HCT116 (cell line): Measurements from ENCODE around the gene HYAL2. TPM values are rescaled to one million over a fixed set of nuclear protein-coding genes. Genes with fewer than 3 reads are reported as not detected.
A peak's percentile ranks its signal among the peaks of the same experiment; 100 is the strongest.

Experiments
- ATAC-seq: fragments of 200-7000 bp; cut with Tn5 transposase; 2 replicates; pipeline ENCODE4 v1.9.1; 2020; ENCODE audit warnings: mild to moderate bottlenecking, moderate library complexity
- BruUV-seq: library from RNA; stranded (reverse); fragments of 400-500 nt; replicated peaks from 2 replicates; lab custom pipeline; 2021; lab: Mats Ljungman, UMichigan
- CTCF ChIA-PET: fragments of 300-600 bp; sonication (Branson Sonifier 250); formaldehyde crosslinking; loops from one replicate; lab custom pipeline; 2021; ENCODE audit warnings: antibody characterized with exemption; lab: Charles Lee
- POLR2A ChIA-PET: fragments of 300-600, 350-600 bp; sonication (Branson Sonifier 250); formaldehyde crosslinking; loops from one replicate; lab custom pipeline; 2021; ENCODE audit warnings: antibody characterized with exemption; lab: Charles Lee
- RAD21 ChIA-PET, 2 experiments: fragments of 300-600 bp; sonication (Branson Sonifier 250); formaldehyde crosslinking; loops; one replicate each; lab custom pipeline; 2023; ENCODE audit warnings: low total read pairs in 2 of 2; ENCODE audit not compliant: uncharacterized antibody in 2 of 2, unreplicated experiment in 2 of 2, low non-redundant PET in 1 of 2; lab: Charles Lee
- DNase-seq: peaks from one replicate; pipeline ENCODE4 v3.0.0-alpha.2; 2010; ENCODE audit warnings: low read depth, low spot score
- H2AFZ ChIP-seq: fragments of 200-600 bp; shearing (Covaris generic), sonication (generic); 2 replicates; pipeline ENCODE4 v1.6.1; 2017; ENCODE audit warnings: low read depth, mixed run types, mixed read lengths, antibody characterized with exemption, low read length; ENCODE audit not compliant: poor library complexity, severe bottlenecking
- H3K27ac ChIP-seq: 2 replicates; pipeline ENCODE4 v1.5.1; 2012; ENCODE audit warnings: low read depth, low read length
- H3K27me3 ChIP-seq: fragments of 200-600 bp; sonication (generic); 2 replicates; pipeline ENCODE4 v1.6.1; 2016; ENCODE audit warnings: mixed run types, low read length, mixed read lengths; ENCODE audit not compliant: insufficient read depth
- H3K36me3 ChIP-seq, 2 experiments: fragments of 200-500 bp in 1 of 2; fragments of 200-600 bp in 1 of 2; sonication (Bioruptor generic) in 1 of 2; sonication (generic) in 1 of 2; 2 replicates each; pipeline versions ENCODE4 v1.5.1 to v1.6.1; 2014 to 2016; ENCODE audit warnings: low read length in 2 of 2, inconsistent platforms in 1 of 2, mixed read lengths in 1 of 2, mixed run types in 1 of 2; ENCODE audit not compliant: insufficient read depth in 2 of 2, control insufficient read depth in 1 of 2
- H3K4me1 ChIP-seq, 2 experiments: fragments of 200-600 bp in 1 of 2; sonication (generic) in 1 of 2; 2 replicates each; pipeline versions ENCODE4 v1.5.1 to v1.6.1; 2012 to 2017; ENCODE audit warnings: low read length in 2 of 2, inconsistent platforms in 1 of 2, mild to moderate bottlenecking in 1 of 2, mixed read lengths in 1 of 2, mixed run types in 1 of 2, moderate library complexity in 1 of 2; ENCODE audit not compliant: insufficient read depth in 2 of 2, control insufficient read depth in 1 of 2
- H3K4me2 ChIP-seq: fragments of 200-600 bp; sonication (generic); 2 replicates; pipeline ENCODE4 v1.6.1; 2017; ENCODE audit warnings: mixed run types, low read length, mixed read lengths
- H3K4me3 ChIP-seq, 2 experiments: fragments of 200-600 bp in 1 of 2; sonication (generic) in 1 of 2; replicated peaks in 1 of 2; 2 replicates each; pipeline ENCODE4 v1.5.1; 2011 to 2016; ENCODE audit warnings: low read length in 2 of 2, control low read depth in 1 of 2, low read depth in 1 of 2, mild to moderate bottlenecking in 1 of 2, mixed read lengths in 1 of 2, mixed run types in 1 of 2
- H3K79me2 ChIP-seq: fragments of 200-600 bp; sonication (generic); 2 replicates; pipeline ENCODE4 v1.6.1; 2017; ENCODE audit warnings: mild to moderate bottlenecking, mixed run types, low read length, moderate library complexity, mixed read lengths; ENCODE audit not compliant: insufficient read depth
- H3K9ac ChIP-seq: fragments of 200-600 bp; sonication (generic); 2 replicates; pipeline ENCODE4 v1.6.1; 2016; ENCODE audit warnings: low read length, mixed read lengths
- H3K9me2 ChIP-seq: fragments of 200-600 bp; sonication (generic), shearing (Covaris generic); 2 replicates; pipeline ENCODE4 v1.6.1; 2017; ENCODE audit warnings: mixed run types, mild to moderate bottlenecking, moderate library complexity; ENCODE audit not compliant: insufficient read depth
- H3K9me3 ChIP-seq, 2 experiments: fragments of 200-500 bp in 1 of 2; fragments of 200-600 bp in 1 of 2; sonication (Bioruptor generic) in 1 of 2; sonication (generic) in 1 of 2; 2 replicates each; pipeline ENCODE4 v1.6.1; 2014 to 2017; ENCODE audit warnings: low read length in 2 of 2, mixed read lengths in 2 of 2, inconsistent platforms in 1 of 2, low read depth in 1 of 2, mild to moderate bottlenecking in 1 of 2, mixed run types in 1 of 2, moderate library complexity in 1 of 2; ENCODE audit not compliant: control insufficient read depth in 1 of 2, insufficient read depth in 1 of 2
- H4K20me1 ChIP-seq: fragments of 200-600 bp; sonication (generic), shearing (Covaris generic); 2 replicates; pipeline ENCODE4 v1.6.1; 2017; ENCODE audit warnings: mixed run types, mild to moderate bottlenecking, moderate library complexity; ENCODE audit not compliant: insufficient read depth
- EGR1 ChIP-seq: IDR thresholded peaks from 2 replicates; pipeline ENCODE4 v1.6.1; 2012; ENCODE audit warnings: low read depth
- EZH2 ChIP-seq: fragments of 200-600 bp; sonication (generic); IDR thresholded peaks from 2 replicates; pipeline ENCODE4 v1.6.1; 2017; ENCODE audit warnings: antibody characterized with exemption, mixed run types
- POLR2A ChIP-seq: IDR thresholded peaks from 2 replicates; pipeline ENCODE4 v1.7.0; 2011; ENCODE audit warnings: borderline replicate concordance; ENCODE audit not compliant: insufficient read depth, insufficient read length; ENCODE audit errors: extremely low read depth
- POLR2AphosphoS5 ChIP-seq: IDR thresholded peaks from 2 replicates; pipeline ENCODE4 v1.6.1; 2011; ENCODE audit warnings: mild to moderate bottlenecking, low read depth, low read length, moderate library complexity
- RAD21 ChIP-seq: IDR thresholded peaks from 2 replicates; pipeline ENCODE4 v1.6.1; 2012; ENCODE audit warnings: low read depth, mild to moderate bottlenecking
- TCF7L2 ChIP-seq: IDR thresholded peaks from 2 replicates; pipeline ENCODE4 v1.7.0; 2011; ENCODE audit warnings: borderline replicate concordance, inconsistent platforms; ENCODE audit not compliant: insufficient read depth, insufficient read length; ENCODE audit errors: extremely low read depth
- ZFX ChIP-seq: fragments of 450-650 bp; IDR thresholded peaks from 2 replicates; pipeline ENCODE4 v1.6.1; 2017
- intact Hi-C: fragments of 100-400 bp; cut with micrococcal nuclease; formaldehyde crosslinking; loops from 2 replicates; pipeline ENCODE4 v1.10.0; 2022
- total RNA-seq: library from RNA; stranded (reverse); gene quantifications from one replicate; pipeline ENCODE4 v1.2.1, GENCODE V29; 2021; ENCODE audit not compliant: unreplicated experiment
- TF ChIP-seq, protein P1 (sequence below): IDR thresholded peaks from 2 replicates; pipeline ENCODE4 v1.6.1; 2011; ENCODE audit warnings: mild to moderate bottlenecking, low read length, moderate library complexity; ENCODE audit not compliant: insufficient replicate concordance; ENCODE audit errors: extremely low read depth
- TF ChIP-seq, protein P2 (sequence below): IDR thresholded peaks from 2 replicates; pipeline ENCODE4 v1.6.1; 2012

Gene HYAL2
- total RNA-seq, 1 experiment from 2014 or later = 42.2 TPM

DNA sequence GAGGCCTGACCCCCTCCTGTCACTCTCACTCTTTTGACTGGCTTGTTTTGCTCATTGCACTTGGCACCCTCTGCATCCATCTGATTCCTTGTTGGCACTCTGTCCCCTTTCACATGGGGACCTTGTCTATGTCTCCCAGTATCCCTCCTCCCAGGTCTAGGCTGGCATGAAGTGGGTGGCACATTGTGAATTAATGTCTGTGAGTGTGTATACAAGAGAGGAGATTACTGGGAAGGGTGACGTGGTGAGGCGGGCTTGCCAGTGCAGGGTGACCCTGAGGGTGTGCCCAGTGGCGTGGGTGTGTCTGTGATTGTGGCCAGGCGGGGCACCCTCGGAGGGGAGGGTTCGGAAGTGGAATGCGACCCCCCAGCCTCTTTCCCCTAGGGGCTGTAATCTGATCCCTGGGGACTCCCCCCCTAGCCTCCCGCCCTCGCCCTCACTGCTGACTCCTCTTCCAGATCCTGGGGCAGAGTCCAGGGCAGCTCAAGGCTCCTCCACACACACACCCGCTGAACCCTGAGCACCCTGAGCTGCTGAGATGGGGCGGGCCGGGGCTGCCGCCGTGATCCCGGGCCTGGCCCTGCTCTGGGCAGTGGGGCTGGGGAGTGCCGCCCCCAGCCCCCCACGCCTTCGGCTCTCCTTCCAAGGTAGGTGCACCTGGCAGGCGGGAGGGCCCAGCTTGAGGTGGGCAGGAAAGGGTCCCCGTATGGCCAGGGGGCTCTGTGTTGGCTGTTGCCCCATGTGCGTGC is 53.7 kb downstream of the HYAL2 start, which contains the start of gene SEMA3B:
Gene SEMA3B, plus strand, starts transcription at position 445 of the 749 bp plus-strand sequence. Its CDS starts 94 bp downstream, at position 539.
- peak within 1 kb of the TSS; percentile 47 to 53 for H3K4me3 ChIP-seq
- RAD21 ChIA-PET = interaction anchor here (0.8 to 1.5 kb wide), 2 partner anchors 9 to 42 kb away, joined by 3 to 6 read pairs; no protein-coding TSS in a partner anchor
- TF ChIP-seq, protein P1, sequence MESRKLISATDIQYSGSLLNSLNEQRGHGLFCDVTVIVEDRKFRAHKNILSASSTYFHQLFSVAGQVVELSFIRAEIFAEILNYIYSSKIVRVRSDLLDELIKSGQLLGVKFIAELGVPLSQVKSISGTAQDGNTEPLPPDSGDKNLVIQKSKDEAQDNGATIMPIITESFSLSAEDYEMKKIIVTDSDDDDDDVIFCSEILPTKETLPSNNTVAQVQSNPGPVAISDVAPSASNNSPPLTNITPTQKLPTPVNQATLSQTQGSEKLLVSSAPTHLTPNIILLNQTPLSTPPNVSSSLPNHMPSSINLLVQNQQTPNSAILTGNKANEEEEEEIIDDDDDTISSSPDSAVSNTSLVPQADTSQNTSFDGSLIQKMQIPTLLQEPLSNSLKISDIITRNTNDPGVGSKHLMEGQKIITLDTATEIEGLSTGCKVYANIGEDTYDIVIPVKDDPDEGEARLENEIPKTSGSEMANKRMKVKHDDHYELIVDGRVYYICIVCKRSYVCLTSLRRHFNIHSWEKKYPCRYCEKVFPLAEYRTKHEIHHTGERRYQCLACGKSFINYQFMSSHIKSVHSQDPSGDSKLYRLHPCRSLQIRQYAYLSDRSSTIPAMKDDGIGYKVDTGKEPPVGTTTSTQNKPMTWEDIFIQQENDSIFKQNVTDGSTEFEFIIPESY = no peak
- TF ChIP-seq, protein P2, sequence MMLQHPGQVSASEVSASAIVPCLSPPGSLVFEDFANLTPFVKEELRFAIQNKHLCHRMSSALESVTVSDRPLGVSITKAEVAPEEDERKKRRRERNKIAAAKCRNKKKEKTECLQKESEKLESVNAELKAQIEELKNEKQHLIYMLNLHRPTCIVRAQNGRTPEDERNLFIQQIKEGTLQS = no peak
- TF ChIP-seq POLR2AphosphoS5 (peak; percentile 72; the same call in 1 of the 2 replicates), EZH2 (no peak), ZFX (no peak), TCF7L2 (no peak), EGR1 (no peak), RAD21 (no peak), POLR2A (peak; percentile 24)
- peak within 1 kb of the TSS; percentile 62 for H3K9ac ChIP-seq
- intact Hi-C loops = loop anchor here (1.0 kb wide), 1 partner anchor 42 kb away; no protein-coding TSS in a partner anchor
- POLR2A ChIA-PET = interaction anchor here (0.7 kb wide), 1 partner anchor 9 kb away, joined by 3 read pairs; no protein-coding TSS in a partner anchor
- peaks cover 82 to 95% of the 10 kb centered on the region in 2 experiments for H3K4me1 ChIP-seq
- no TSS peak for BruUV-seq
- H2AFZ ChIP-seq = no peak within 1 kb of the TSS
- no peaks in the 10 kb centered on the region for H3K9me2 ChIP-seq
- no peaks in the 10 kb centered on the region for H4K20me1 ChIP-seq
- ATAC-seq (peak; percentile 31), DNase-seq (no peak)
- no peaks in the 10 kb centered on the region for H3K9me3 ChIP-seq
- CTCF ChIA-PET = interaction anchor here (0.9 to 3.4 kb wide), 4 partner anchors 9 to 56 kb away, joined by 3 to 27 read pairs (median 8); no protein-coding TSS in a partner anchor
- H3K27me3 ChIP-seq = no peaks in the 10 kb centered on the region
- H3K79me2 ChIP-seq = no peaks in the 10 kb centered on the region
- no peaks in the 10 kb centered on the region for H3K36me3 ChIP-seq
- H3K27ac ChIP-seq = peak within 1 kb of the TSS; percentile 88
- H3K4me2 ChIP-seq = peak within 1 kb of the TSS; percentile 80
